Measurements from ENCODE around the gene CTNNA2.

DNA sequence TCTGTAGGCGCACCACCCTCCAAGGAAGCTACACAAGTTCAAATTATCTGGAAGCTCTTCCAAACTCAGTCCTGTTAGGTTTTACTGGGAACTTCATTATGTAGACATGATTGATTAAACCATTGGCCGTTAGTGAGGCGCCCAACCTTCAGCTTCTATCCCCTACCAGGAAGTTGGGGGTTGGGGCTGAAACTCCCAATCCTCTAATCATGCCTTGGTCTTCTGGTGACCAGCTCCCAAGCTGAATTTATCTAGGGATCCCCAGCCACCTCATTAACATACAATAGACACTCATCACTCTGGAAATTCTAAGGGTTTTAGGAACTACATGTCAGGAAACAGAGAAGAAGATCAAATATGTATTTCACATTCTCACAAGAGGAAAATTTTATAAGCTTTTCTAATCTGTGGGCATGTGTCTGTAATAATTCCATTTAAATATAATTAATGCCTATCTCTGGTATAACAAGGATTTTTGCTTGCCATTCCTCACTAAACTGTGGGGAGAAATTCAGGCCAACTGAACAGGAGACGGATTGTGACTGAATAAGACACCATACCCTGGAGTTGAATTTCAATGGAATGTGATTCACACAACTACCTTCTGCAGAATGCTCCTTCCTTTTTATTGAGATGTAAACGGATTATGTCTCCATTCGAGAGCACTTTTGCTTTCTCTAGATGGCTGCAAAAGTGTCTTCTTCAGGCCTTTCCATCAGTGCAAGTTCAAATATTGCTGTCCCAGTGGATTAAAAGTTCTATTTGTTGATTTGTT, 463.1 kb downstream of the CTNNA2 start:
- TF ChIP-seq CTCF (IDR thresholded peaks at IDR 0.05) (no peak), TCF7L2 (IDR thresholded peaks at IDR 0.05; ENCODE audit: low read depth, low read length) (no peak), REST (IDR thresholded peaks at IDR 0.05; ENCODE audit: insufficient read depth in 1 of 2, low read depth in 2 of 2, low read length in 1 of 2) (no peak)

All from Panc1 (cell line).